ENCODE results near the gene PWP1.

PWP1 gene

DNA sequence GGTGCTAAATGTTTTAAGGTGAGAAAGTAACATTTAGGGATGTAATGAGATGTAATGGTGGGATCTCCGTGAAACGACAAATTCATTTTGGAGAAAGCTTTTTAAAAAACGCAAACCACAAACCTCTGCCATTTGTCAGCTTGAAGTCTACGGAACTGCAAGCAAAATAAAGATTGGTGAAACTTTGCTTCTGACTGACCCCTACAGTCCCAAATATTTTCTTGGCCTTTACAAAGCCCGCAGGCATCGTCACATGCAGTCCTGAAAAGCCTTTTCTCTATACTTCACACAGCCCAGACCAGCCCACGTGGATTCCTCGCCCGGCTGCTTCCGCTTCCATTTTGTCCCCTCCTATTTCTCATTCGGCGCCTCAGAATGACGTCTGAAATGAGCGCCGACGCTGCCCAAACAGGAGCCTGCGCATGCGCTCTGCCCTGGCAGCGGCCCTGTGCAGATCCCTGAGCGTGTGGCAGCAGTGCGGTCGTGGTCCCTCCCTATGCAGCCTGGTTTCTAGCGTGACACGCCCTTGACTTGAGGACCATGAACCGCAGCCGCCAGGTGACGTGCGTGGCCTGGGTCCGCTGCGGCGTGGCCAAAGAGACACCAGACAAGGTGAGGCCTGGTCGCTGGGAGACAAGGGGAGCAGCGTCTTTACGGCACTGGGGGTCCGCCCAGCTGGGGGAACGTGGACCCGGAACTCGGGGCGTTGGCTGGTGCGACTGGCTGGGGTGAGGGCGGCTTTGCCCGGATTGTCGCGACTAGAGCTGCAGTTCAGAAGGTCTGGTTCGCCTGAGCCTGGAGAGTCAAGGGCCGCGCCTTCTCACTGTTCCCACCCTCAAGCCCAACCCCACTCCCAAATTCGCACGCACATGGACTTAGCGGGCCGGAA is at the start of gene PWP1:
Gene PWP1 (plus strand): TSS at position 440 of the 889 bp plus-strand sequence. CDS start 101 bp downstream, at position 541.
- DNase-seq: peak; percentile 67

- no peak for DNase-seq
These were observed 44.4 kb upstream of the PWP1 start for GRCh38 chr12:107641154-107641553.

DNA sequence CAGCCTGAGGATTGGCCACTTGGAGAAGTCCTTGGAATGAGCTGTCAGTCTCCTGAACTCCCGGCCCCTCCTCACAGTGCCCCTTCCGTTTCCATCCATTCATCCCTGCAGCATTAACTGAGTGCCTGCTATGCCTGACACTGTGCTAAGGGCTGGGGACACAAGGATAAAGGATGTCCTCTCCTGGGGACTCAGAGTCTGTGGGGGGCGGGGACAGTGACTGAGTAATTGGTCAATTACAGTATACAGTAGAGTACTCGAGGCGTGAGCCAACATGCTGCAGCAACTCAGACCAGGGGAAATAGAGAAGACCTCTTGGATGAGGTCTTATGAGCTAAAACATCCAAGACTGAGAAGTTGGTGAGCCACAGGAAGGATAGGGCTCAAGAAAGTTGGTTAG is 43.4 kb upstream of the PWP1 start:
- DNase-seq: no peak

- DNase-seq: no peak
These were observed 39.8 kb upstream of the PWP1 start for GRCh38 chr12:107645630-107646333.

DNA sequence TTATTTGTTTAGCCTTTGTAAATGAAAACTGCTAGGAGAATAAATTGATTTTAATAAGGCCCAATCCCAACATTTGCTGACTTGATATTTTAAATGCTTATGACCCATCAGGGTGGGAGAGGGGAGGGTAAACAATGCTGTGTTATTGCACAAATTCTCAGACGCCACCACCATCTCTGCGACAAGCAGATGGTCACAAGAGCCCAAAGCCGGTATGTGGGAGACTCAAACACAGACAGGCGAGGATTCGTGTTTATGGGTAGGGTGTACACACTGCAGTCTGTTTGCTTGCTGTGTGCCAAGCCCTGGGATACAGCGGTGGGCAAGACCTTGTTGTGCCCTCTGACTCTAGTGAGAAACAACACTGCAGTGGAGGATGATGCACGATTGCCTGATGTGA is 39.2 kb upstream of the PWP1 start:
- no peak for DNase-seq

DNA sequence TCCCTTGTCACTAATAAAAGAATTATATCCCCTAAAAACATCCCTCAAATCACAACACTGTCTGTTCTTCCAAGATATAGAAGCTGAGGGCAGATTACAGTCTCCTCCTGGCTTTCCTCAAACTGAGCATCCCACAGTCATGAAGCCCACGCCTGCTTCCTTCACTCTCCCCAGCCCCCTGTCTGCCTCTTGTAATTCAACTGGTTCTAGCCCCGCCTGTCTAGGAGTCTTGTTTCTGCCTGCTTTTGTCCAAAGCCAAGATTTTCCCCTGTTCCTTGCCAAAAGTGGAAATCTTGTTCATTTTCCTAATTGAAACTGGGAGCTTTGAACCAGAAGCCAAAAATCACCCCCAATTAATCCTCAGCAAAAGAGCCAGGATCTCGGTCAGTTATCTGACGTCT is 35.9 kb upstream of the PWP1 start:
- no peak for DNase-seq

GRCh38 chr12:107650977-107651376 is 34.6 kb upstream of the PWP1 start:
- no peak for DNase-seq

DNA sequence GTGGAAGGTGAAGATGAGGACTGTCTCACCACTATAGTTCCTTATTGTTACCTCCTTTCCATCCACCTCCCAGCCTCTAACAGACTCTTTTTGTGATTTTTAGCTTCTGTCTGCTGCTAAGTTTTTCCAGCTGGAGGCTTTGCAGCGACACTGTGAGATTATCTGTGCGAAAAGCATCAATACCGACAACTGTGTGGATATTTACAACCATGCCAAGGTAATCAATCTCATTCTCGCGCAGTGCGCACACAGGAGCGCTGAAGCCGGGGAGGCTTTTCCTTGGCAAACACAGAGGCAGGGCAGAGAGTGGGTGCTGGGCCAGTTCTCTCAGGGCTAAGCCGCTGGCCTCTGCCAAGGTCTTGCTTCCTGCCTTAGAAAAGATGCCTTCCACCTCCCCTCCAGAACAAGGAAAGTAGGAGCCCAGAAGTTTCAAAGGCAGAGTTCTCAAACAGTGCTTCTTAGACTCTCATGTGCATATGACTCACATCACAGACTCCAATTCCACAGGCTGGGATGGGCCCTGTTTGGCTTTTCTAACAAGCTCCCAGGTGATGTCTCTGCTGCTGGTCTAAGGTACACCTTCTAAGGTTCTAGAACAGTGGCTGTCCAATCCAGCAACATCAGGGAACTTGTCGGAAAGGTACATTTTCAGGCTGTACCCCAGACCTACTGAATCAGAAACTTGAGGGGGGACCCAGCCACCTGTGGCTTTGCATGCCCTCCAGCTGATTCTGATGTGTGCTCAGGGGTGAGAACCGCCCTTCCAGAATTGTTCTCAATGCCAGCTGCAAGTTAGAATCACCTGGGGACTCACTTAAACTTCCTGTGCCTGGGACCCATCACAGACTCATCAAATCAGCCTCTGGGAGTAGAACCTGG is 33.8 kb upstream of the PWP1 start:
- no peak for DNase-seq

DNA sequence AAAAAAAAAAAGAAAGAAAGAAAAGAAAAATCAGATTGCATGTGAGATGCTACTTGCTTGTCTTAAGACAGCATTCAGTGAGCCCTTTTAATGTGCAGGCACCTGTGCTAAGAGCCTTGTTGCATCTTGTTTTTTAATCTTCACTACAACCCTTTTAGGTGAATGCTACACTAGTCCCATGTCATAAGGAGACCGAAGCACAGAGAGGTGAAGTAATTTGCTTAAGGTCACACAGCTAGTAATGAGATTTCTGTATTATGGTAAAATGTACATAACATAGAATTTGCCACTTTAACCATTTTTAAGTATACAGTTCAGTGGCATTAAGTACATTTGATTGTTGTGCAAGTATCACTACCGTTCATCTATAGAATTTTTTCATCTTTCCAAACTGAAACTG is 32.1 kb upstream of the PWP1 start:
- no peak for DNase-seq

GRCh38 chr12:107654873-107655272 is 30.7 kb upstream of the PWP1 start:
- DNase-seq: no peak

DNA sequence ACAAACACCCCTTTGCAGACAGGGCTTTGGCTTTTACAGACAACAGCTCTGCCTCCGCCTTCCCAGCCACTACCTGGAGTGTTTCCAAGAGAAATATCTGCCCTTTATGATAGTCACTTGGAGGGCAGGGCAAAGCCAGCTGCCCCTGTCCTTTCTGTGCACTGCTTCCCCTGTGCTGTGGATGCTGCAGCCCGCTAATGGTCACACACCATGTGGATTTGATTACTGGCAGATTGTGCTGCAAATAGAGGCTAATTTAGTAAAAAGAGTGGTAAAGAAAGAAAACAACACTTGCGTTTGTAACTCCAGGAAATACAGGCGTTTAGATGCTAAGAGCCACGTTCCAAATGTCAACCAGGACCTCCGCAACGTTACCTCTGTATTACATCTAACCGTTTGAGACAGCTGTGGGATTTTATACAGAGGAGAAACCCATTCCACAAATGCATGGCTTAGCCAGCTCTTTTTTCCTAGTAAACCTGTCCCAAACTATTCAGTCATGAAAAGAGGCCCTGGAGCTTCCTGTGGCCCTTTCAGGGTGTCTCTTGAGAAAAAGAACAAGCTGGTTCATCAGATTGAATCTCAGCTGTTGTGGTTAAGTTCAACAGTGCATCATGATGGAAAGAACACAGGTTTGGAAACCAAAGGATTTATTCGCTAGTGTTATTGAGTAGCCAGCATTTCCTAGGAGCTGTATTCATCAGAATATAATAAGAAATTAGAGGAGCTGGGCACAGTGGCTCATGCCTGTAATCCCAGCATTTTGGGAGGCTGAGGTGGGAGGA is 30.1 kb upstream of the PWP1 start:
- no peak for DNase-seq

DNA sequence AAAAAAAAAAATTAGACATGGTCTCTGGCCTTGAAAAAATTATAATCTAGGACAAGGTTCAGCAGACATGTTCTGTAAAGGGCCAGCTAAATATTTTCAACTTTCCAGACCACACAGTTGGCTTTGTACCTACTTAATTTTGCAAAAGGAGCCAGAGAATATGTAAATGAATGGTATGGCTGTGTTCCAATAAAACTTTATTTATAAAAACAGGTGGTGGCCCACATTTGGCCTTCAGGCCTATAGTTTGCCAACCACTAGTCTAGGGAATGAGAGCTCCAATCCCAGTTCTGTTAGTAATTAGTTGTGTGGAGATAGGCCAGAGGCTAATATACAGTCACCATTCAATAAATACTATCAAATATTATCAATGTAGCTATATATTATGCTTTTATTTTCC is 29.3 kb upstream of the PWP1 start:
- no peak for DNase-seq

DNA sequence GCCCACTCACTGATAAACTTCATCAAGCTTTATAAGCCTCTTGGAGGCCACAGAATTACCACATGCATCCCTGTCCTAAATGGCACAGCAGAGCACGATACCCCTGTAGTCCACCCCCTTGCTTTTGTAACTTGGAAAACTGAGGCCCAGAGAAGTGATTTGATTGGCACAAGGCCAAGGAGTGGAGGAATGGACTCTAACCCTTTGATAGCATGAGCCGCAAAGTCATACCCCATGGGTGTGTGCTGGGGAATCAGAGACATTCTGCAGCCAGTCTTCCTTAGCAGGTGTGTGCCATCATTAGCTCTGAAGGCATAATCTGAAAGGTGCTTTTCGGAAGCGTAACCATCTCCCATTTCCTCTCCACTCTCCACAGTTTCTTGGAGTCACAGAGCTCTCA is 28.5 kb upstream of the PWP1 start:
- DNase-seq: no peak

DNA sequence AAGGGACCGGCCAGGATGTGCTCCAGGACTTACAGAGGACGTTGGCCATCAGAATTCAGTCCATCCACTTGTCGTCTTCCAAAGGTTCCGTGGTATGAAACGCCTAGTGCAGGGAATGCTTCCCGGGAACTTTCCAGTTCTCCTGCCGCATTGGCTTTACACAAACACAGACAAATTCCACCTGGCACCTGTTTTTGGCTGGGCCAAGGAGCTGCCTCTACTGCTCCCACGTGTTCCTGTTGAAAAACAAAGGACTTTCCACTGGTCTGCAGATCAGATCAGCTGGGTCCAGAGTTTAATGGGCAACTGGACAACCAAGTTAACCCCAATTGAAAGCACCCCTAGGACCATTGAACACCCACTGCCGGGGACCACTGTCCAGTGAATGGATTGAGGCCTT is 28.0 kb upstream of the PWP1 start:
- no peak for DNase-seq

GRCh38 chr12:107660235-107660634 is 25.4 kb upstream of the PWP1 start:
- no peak for DNase-seq

DNA sequence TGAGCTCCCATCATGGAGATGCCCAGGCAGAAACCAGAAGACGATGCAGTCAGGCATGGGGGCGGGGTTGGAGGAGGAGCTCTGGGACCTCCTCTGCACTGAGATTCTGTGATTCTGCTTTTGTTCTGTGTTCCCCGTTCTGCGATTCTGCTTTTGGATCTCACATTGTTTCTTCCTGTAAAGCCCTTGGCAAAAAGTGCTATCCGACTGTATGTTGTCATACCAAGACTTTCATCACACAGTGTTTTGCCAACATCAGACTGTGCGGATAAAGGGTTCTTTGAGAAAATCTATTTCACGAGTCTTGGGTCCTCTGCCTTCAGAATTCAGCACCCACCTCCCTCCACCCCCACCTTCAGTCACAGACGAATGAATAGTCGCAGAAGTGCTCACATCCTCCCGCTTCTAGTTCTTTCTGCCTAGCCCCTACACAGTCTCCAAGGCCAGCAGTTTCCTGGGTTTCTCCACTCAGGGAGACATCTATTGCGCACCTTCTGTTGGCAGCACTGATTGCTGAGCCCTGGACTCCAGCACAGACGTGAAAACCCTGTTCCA is 24.7 kb upstream of the PWP1 start:
- no peak for DNase-seq

DNA sequence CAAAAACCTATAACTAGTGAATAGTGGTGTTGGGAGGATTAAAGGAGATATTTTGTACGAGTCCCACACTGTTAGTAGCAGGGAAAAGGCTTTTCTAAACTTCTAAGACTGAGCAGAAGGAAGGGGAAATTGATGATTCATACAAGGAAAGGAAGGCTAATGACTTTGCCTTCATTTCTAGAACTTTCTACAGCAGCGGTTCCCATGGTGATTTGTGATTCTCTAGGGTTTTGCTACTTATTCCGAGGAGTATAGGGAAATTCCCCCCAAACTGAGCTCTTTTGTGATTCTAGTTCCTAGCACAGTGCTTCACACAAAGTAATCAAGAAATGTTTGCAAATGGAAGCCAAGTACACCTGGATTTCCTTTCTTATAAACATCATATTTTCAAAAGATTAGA is 23.8 kb upstream of the PWP1 start:
- DNase-seq: no peak

DNA sequence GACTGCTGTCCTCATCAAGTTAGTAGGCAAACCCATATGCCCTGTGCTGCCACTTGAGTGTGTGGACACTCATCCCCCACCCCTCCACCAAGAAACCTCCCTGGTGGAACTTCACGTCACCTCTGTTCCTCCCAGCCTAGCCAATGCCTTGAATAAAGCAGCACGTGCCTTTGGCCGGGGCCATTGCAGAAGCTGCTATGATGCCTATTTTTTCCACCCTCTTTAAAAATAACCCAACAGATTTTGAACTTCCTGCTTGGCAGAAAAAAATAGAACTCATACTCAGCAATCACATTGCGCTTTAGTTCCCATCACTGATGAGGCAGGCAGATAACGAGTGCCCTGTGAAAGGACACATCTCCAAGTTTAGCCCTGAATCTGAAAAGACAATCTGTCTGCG is 23.1 kb upstream of the PWP1 start:
- no peak for DNase-seq

DNA sequence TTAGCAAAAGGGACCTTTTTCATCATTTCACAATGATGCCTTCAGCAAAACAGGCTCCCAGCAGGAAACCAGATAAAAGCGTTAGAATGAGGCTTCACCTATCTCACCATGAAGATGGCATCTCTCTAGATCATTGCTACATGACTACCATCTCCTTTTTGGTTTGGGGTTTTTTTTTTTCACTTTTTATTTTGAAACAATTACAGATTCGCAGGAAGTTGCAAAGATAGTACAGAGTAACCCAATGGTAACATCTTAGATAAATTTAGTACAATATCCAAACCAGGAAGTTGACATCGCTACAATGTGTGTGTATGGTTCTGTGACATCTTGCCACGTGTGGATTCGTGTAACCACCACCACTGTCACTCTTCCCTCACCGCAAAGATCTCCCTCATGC is 22.3 kb upstream of the PWP1 start:
- DNase-seq: no peak

DNA sequence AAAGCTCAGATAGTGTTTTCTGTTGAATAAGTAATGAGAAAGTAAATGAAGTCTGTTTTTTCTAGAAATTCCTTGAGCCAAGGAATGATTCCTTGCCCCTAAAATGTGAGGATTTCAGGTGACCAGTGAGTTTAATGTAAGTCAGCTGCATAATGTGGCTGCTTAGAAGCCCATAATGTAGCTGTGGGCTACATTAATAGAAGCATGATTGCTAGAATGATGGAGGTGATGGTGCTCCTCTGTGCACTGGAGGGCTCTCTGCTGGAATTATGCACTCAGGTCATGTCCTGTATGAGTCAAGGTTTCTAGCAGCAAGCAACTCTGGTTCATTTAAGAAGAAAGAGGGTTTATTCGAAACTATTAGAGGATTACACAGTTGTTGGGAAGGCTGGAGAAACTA is 19.6 kb upstream of the PWP1 start:
- DNase-seq: no peak

DNA sequence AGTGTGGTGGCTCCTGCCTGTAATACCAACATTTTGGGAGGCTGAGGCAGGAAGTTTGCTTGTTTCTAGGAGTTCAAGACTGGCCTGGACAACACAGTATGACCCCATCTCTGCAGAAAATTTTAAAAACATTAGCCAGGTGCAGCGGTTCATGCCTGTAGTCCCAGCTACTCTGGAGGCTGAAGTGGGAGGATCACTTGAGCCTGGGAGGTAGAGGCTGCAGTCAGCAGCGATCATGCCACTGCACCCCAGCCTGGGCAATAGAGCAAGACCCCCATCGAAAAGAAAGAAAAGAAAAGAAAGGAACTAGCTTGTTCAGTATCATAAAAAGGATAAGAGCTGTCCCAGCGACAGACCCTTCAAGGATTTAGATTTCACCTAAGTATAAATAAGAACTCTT is 18.1 kb upstream of the PWP1 start:
- no peak for DNase-seq

Data from NCI-H1436 treated with DMSO at 0.1 percent for 48 hours (cell line).